ENCODE data around the gene AUTS2.

The AUTS2 gene

DNA sequence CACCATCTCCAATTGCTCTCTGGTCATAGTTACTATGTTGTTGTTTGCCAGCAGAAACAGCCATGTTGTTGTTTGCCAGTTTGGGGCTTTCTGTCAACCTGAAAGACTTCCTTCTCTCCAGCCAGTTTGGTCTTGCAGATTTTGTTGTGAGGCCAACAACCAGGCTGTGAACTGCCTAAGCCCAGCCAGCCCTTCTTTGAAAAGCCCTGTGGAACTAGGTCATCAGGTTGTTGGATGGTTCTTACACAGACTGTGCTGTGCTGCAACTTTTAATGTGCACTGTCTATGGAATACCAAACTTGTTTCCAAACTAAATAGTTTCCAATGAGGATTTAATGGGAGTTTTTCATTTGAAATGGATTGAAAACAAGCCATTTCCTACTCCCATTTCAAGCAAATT, 940.9 kb downstream of the AUTS2 start:
- Mint-ChIP-seq H3K9me3 (no peaks in the 10 kb centered on the region), H3K4me3 (no peak overlapping the region), H3K4me1 (peaks cover 2% of the 10 kb centered on the region), H3K27me3 (no peaks in the 10 kb centered on the region), H3K27ac (no peak overlapping the region), H3K36me3 (ENCODE audit: low read depth) (no peaks in the 10 kb centered on the region)
- DNase-seq (no peak), ATAC-seq (no peak)

DNA sequence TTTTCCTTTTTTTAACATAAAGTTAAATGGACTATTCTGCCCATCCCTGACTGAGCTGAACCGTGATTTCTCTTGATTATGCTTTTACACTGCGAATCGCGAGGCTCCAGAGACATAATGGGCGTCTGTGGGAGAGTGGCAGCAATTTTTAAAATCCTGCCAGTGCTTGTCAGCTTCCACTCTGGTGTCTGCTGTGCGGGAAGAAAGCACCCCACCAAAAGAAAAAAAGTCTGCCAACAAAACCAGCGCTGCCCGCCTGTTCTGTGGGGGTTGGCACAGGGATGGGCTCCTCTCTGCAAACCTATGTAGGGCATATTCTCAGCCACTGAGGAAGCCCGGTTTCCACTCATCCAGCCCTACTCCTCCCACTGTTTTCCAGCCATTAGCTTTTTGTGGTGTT, 941.3 kb downstream of the AUTS2 start:
- H3K27me3 Mint-ChIP-seq, result no peaks in the 10 kb centered on the region
- no peaks in the 10 kb centered on the region for H3K36me3 Mint-ChIP-seq (ENCODE audit: low read depth)
- H3K27ac Mint-ChIP-seq, result no peak overlapping the region
- no peaks in the 10 kb centered on the region for H3K9me3 Mint-ChIP-seq
- DNase-seq (no peak), ATAC-seq (no peak)
- H3K4me3 Mint-ChIP-seq, result no peak overlapping the region
- H3K4me1 Mint-ChIP-seq, result peaks cover 2% of the 10 kb centered on the region

DNA sequence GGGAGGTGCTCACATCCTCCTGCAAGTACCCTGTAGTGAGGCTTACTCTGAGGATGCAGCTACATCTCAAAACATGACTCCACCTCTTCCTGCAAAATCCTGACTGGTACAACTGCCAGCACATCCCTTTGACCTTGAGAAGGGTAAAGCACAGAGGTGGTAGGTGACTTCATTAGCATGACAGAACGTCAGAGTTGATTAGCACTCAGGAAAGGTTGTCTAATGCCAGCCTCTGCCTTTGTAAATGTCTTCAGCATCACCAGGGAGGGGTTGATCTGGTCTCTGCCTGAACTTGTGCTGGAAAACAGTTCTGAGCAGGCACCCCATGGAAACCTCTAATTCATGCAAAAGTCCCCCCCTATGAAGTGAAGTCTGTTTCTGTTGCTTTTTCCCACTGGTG, 942.4 kb downstream of the AUTS2 start:
- ATAC-seq, result no peak
- no peaks in the 10 kb centered on the region for H3K36me3 Mint-ChIP-seq (ENCODE audit: low read depth)
- no peak overlapping the region for H3K27ac Mint-ChIP-seq
- H3K9me3 Mint-ChIP-seq, result no peaks in the 10 kb centered on the region
- H3K4me3 Mint-ChIP-seq, result no peak overlapping the region
- H3K4me1 Mint-ChIP-seq, result peaks cover 2% of the 10 kb centered on the region
- no peak for DNase-seq
- H3K27me3 Mint-ChIP-seq, result no peaks in the 10 kb centered on the region

DNA sequence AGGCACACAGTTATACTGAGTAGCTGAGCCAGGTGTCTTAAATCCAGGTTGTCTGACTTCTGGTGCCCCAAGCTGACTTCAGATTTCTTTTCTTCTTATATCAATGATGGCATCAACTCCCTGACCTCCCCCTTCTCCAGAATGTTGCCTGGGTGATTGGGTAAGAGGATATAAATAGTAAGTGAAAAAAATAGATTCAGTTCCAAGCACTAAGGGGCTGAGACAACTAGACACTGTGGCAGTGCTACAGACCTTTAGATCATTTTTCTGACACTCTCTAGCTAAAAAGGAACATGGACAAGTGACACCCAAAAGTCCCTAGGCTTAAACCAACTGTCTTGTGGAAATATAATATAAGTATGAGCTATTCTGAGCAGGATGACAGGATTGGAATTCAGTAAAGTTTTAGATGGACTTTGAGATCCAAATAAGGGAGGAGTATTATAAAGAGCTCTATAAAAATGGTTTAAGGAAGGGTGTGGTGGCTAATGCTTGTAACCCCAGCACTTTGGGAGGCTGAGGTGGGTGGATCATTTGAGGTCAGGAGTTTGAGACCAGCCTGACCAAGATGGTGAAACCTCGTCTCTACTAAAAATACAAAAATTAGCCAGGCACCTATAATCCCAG, 944.6 kb downstream of the AUTS2 start:
- Mint-ChIP-seq H3K36me3 (ENCODE audit: low read depth) (no peaks in the 10 kb centered on the region), H3K9me3 (no peaks in the 10 kb centered on the region), H3K4me3 (no peak overlapping the region), H3K27ac (no peak overlapping the region), H3K4me1 (peaks cover 2% of the 10 kb centered on the region), H3K27me3 (no peaks in the 10 kb centered on the region)
- DNase-seq (no peak), ATAC-seq (no peak)

GRCh38 chr7:70544016-70544415, 945.7 kb downstream of the AUTS2 start:
- DNase-seq (no peak), ATAC-seq (no peak)
- H3K4me3 Mint-ChIP-seq, result no peak overlapping the region
- no peak overlapping the region for H3K27ac Mint-ChIP-seq
- no peaks in the 10 kb centered on the region for H3K36me3 Mint-ChIP-seq (ENCODE audit: low read depth)
- H3K9me3 Mint-ChIP-seq, result no peaks in the 10 kb centered on the region
- peaks cover 2% of the 10 kb centered on the region for H3K4me1 Mint-ChIP-seq
- H3K27me3 Mint-ChIP-seq, result no peaks in the 10 kb centered on the region

- H3K4me1 Mint-ChIP-seq, result peaks cover 2% of the 10 kb centered on the region
- H3K9me3 Mint-ChIP-seq, result no peaks in the 10 kb centered on the region
- no peak overlapping the region for H3K27ac Mint-ChIP-seq
- no peaks in the 10 kb centered on the region for H3K36me3 Mint-ChIP-seq (ENCODE audit: low read depth)
- ATAC-seq, result no peak
- H3K4me3 Mint-ChIP-seq, result no peak overlapping the region
- no peaks in the 10 kb centered on the region for H3K27me3 Mint-ChIP-seq
- no peak for DNase-seq
Measured at GRCh38 chr7:70545214-70545613, 946.9 kb downstream of the AUTS2 start.

DNA sequence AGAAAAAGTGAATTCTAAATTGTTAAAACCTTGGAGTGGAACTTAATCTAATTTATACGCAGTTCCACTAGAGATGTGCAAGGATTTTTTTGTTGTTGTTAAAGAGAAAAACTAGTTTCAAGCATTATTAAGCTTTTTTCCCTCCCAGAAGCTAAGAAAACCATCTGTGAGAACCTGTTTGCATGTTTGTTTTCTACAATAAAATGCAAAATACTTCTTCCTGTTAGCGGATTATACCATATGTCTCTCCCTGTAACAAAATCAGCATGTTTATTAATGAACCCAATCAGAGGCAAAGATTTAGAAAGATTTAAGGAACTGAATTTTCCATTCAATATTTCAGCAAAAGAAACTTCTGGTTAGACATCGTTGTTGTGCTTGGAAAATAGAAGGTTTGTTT, 953.9 kb downstream of the AUTS2 start:
- H3K27me3 Mint-ChIP-seq, result no peaks in the 10 kb centered on the region
- ATAC-seq (no peak), DNase-seq (no peak)
- no peaks in the 10 kb centered on the region for H3K4me1 Mint-ChIP-seq
- no peaks in the 10 kb centered on the region for H3K9me3 Mint-ChIP-seq
- no peak overlapping the region for H3K27ac Mint-ChIP-seq
- no peak overlapping the region for H3K4me3 Mint-ChIP-seq
- H3K36me3 Mint-ChIP-seq (ENCODE audit: low read depth), result no peaks in the 10 kb centered on the region

GRCh38 chr7:70553364-70553763, 955.1 kb downstream of the AUTS2 start:
- H3K27ac Mint-ChIP-seq, result no peak overlapping the region
- no peaks in the 10 kb centered on the region for H3K36me3 Mint-ChIP-seq (ENCODE audit: low read depth)
- no peaks in the 10 kb centered on the region for H3K4me1 Mint-ChIP-seq
- DNase-seq (no peak), ATAC-seq (no peak)
- no peak overlapping the region for H3K4me3 Mint-ChIP-seq
- no peaks in the 10 kb centered on the region for H3K9me3 Mint-ChIP-seq
- H3K27me3 Mint-ChIP-seq, result no peaks in the 10 kb centered on the region

- Mint-ChIP-seq H3K4me3 (no peak overlapping the region), H3K27ac (no peak overlapping the region), H3K27me3 (no peaks in the 10 kb centered on the region), H3K36me3 (ENCODE audit: low read depth) (no peaks in the 10 kb centered on the region), H3K4me1 (no peaks in the 10 kb centered on the region), H3K9me3 (peaks cover 2% of the 10 kb centered on the region)
- ATAC-seq (no peak), DNase-seq (no peak)
Measured at GRCh38 chr7:70554646-70555045, 956.4 kb downstream of the AUTS2 start.

DNA sequence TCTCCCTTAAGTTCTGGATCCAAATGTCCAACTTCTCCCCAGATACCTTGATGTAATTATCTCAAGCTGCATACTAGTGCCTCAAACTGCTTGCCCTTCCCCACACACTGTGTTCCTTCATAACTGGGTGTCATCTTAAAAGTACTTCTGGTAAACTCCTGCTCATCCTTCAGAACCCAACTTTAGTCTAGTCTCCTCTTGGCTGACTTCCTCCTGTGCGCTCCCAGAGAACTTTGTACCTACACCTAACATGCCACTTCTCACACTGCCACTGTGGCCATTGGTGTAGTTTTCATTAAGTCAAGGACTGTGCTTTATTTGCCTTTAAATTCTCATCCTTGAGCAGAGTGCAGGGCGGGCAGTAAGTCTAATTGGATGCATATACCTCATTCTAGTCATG, 958.5 kb downstream of the AUTS2 start:
- Mint-ChIP-seq H3K27me3 (no peaks in the 10 kb centered on the region), H3K9me3 (peaks cover 9% of the 10 kb centered on the region), H3K4me1 (no peaks in the 10 kb centered on the region), H3K36me3 (ENCODE audit: low read depth) (no peaks in the 10 kb centered on the region), H3K27ac (no peak overlapping the region), H3K4me3 (no peak overlapping the region)
- DNase-seq (no peak), ATAC-seq (no peak)

DNA sequence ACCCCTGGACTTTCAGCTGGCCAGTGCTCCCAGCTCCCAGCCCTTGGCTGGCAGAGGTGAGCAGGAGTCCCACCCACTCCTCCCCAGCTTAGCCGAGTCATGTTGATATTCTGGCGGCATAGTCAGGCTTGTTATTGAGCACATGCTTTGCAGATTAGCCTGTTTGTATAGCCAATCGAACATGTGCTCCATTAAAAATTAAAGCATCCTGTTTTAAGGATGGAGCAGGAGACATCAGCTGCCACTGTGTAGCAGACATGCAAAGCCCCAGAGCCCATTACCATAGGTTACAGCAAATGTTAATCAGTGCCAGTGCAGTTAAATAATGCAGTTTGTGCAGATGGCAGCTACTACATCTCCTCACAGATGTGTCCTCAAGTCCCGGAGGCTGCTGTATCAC, 959.1 kb downstream of the AUTS2 start:
- Mint-ChIP-seq H3K4me1 (no peaks in the 10 kb centered on the region), H3K4me3 (no peak overlapping the region), H3K36me3 (ENCODE audit: low read depth) (no peaks in the 10 kb centered on the region), H3K9me3 (peaks cover 9% of the 10 kb centered on the region), H3K27me3 (no peaks in the 10 kb centered on the region), H3K27ac (no peak overlapping the region)
- ATAC-seq (no peak), DNase-seq (no peak)

- Mint-ChIP-seq H3K4me1 (no peaks in the 10 kb centered on the region), H3K36me3 (ENCODE audit: low read depth) (no peaks in the 10 kb centered on the region), H3K4me3 (no peak overlapping the region), H3K27ac (no peak overlapping the region), H3K9me3 (peaks cover 9% of the 10 kb centered on the region), H3K27me3 (no peaks in the 10 kb centered on the region)
- ATAC-seq (no peak), DNase-seq (no peak)
Measured at GRCh38 chr7:70559815-70560214, 961.5 kb downstream of the AUTS2 start.

- ATAC-seq (no peak), DNase-seq (no peak)
- no peak overlapping the region for H3K27ac Mint-ChIP-seq
- no peak overlapping the region for H3K4me3 Mint-ChIP-seq
- no peaks in the 10 kb centered on the region for H3K27me3 Mint-ChIP-seq
- no peaks in the 10 kb centered on the region for H3K4me1 Mint-ChIP-seq
- peaks cover 9% of the 10 kb centered on the region for H3K9me3 Mint-ChIP-seq
- no peaks in the 10 kb centered on the region for H3K36me3 Mint-ChIP-seq (ENCODE audit: low read depth)
Measured at GRCh38 chr7:70563960-70564359, 965.7 kb downstream of the AUTS2 start.

DNA sequence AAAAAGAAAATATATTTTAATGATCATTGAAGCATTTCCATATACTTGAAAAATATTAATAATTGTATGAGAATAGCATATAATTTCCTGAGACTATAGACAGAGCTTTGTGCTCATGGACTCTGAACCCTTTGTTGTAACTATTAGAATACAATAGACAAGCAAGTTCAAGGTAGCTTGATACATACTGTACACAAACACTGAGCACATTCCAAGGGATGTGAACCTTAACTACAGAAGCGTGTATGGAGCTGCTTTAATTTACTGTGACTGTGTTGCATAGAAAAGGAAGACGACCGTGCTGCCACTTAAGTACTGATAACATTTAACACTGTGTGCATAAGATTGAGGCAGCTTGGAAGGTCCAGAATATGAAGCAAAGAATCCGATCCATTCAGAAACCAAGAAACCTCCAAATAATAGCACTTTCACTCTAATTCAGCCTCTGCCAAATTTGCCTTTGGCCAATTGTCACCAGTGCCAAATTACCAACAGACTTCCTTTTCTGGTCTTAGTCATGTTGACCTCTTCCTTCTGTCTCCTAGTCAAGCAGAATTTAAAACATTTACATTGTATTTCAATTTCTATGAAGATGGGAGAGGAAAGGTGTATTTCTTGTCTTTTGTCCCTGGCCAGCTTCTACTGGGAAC, 967.6 kb downstream of the AUTS2 start:
- DNase-seq, result no peak
- Mint-ChIP-seq H3K9me3 (no peaks in the 10 kb centered on the region), H3K4me3 (no peak overlapping the region), H3K36me3 (ENCODE audit: low read depth) (no peaks in the 10 kb centered on the region), H3K4me1 (no peaks in the 10 kb centered on the region), H3K27me3 (no peaks in the 10 kb centered on the region), H3K27ac (no peak overlapping the region)
- no peak for ATAC-seq

DNA sequence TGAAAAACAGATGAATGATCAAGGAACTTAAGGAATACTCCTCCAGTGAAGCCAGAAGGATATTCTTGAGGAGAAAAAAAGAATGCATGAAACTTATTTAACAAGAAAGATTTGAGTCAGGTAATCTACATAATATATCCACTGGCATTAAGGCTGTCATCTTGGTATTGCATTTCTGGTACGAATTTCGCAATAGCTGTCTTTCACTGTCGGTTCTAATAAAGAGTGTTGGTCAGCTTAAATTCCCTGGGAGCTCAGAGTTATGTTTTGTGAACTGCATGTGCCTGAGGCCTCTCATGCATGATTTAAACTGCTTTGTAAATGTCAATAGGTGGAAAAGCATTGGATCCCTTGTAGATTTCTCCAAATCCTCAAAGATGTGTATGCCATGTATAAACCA, 968.4 kb downstream of the AUTS2 start:
- ATAC-seq (no peak), DNase-seq (no peak)
- H3K9me3 Mint-ChIP-seq, result no peaks in the 10 kb centered on the region
- H3K4me3 Mint-ChIP-seq, result no peak overlapping the region
- H3K27ac Mint-ChIP-seq, result no peak overlapping the region
- no peaks in the 10 kb centered on the region for H3K27me3 Mint-ChIP-seq
- H3K36me3 Mint-ChIP-seq (ENCODE audit: low read depth), result no peaks in the 10 kb centered on the region
- no peaks in the 10 kb centered on the region for H3K4me1 Mint-ChIP-seq
